ENCODE measurements around the gene RASSF7. TPM values are rescaled to one million over a fixed set of nuclear protein-coding genes. Genes with fewer than 3 reads are reported as not detected.

The RASSF7 gene
- total RNA-seq, 2 experiments from 2014 or later: 14.1 to 15.7 TPM

GRCh38 chr11:607971-608659, 47.3 kb downstream of the RASSF7 start:
- ATAC-seq (ENCODE audit: poor library complexity) (no peak), DNase-seq (peak in 1 of 14 experiments; percentile 25)
- no peak for TF ChIP-seq CTCF (IDR thresholded peaks at IDR 0.05)
- H3K4me3 Mint-ChIP-seq: no peak overlapping the region
- ChIA-PET CTCF (no interaction called here), POLR2A (no interaction called here)
- Histone ChIP-seq H3K36me3 (ENCODE audit: insufficient read depth, low read length) (peaks cover 96% of the 10 kb centered on the region), H3K27ac (ENCODE audit: low read depth in 1 of 2, low read length in 2 of 2) (no peak overlapping the region), H3K9me3 (ENCODE audit: control insufficient read depth in 1 of 2, insufficient read depth in 1 of 2, low read length in 2 of 2) (peaks cover 0 to 3% of the 10 kb centered on the region in 2 experiments), H3K27me3 (ENCODE audit: control insufficient read depth in 1 of 2, insufficient read depth in 2 of 2, low read length in 2 of 2) (no peaks in the 10 kb centered on the region), H3K4me3 (ENCODE audit: low read length) (no peak overlapping the region), H3K4me1 (ENCODE audit: insufficient read depth, low read length) (peaks cover 2% of the 10 kb centered on the region)
- peaks cover 5% of the 10 kb centered on the region for H3K4me1 Mint-ChIP-seq (ENCODE audit: low read depth)
- peak overlapping the region; percentile 65 for H3K27ac Mint-ChIP-seq
- no peaks in the 10 kb centered on the region for H3K27me3 Mint-ChIP-seq
- H3K9me3 Mint-ChIP-seq: no peaks in the 10 kb centered on the region
- peaks cover 58% of the 10 kb centered on the region for H3K36me3 Mint-ChIP-seq (ENCODE audit: low read depth)
- intact Hi-C loops (cut with DNase I, micrococcal nuclease): no loop called here

- H3K36me3 Mint-ChIP-seq (ENCODE audit: low read depth): peaks cover 54% of the 10 kb centered on the region
- CTCF ChIA-PET: no interaction called here
- DNase-seq (no peak), ATAC-seq (ENCODE audit: poor library complexity) (no peak)
- TF ChIP-seq CTCF (IDR thresholded peaks at IDR 0.05): no peak
- no peaks in the 10 kb centered on the region for H3K27me3 Mint-ChIP-seq
- peak overlapping the region; percentile 65 for H3K27ac Mint-ChIP-seq
- no peak overlapping the region for H3K27ac ChIP-seq (ENCODE audit: low read depth in 1 of 2, low read length in 2 of 2)
- intact Hi-C loops (cut with DNase I, micrococcal nuclease): no loop called here
- no peak overlapping the region for H3K4me3 ChIP-seq (ENCODE audit: low read length)
- H3K4me1 Mint-ChIP-seq (ENCODE audit: low read depth): peaks cover 5% of the 10 kb centered on the region
- POLR2A ChIA-PET: no interaction called here
- H3K4me1 ChIP-seq (ENCODE audit: insufficient read depth, low read length): peaks cover 7% of the 10 kb centered on the region
- H3K4me3 Mint-ChIP-seq: no peak overlapping the region
- H3K9me3 ChIP-seq (ENCODE audit: control insufficient read depth in 1 of 2, insufficient read depth in 1 of 2, low read length in 2 of 2): peaks cover 0 to 3% of the 10 kb centered on the region in 2 experiments
- no peaks in the 10 kb centered on the region for H3K27me3 ChIP-seq (ENCODE audit: control insufficient read depth in 1 of 2, insufficient read depth in 2 of 2, low read length in 2 of 2)
- peaks cover 95% of the 10 kb centered on the region for H3K36me3 ChIP-seq (ENCODE audit: insufficient read depth, low read length)
- H3K9me3 Mint-ChIP-seq: no peaks in the 10 kb centered on the region
Observed at GRCh38 chr11:608791-609251, 48.1 kb downstream of the RASSF7 start.

DNA sequence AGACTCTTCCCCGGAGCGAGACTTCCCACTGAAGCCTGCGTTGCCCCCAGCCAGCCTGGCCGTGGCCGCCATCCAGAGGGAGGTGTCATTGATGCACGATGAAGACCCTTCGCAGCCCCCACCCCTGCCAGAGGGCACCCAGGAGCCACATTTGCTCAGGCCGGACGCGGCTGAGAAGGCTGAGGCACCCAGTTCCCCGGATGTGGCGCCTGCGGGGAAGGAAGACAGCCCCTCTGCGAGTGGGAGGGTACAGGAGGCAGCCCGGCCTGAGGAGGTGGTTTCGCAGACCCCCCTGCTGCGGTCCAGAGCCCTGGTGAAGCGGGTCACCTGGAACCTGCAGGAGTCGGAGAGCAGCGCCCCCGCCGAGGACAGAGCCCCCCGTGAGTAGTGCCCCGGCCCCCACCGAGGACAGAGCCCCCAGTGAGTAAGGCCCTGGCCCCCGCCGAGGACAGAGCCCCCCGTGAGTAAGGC, 48.6 kb downstream of the RASSF7 start:
- Histone ChIP-seq H3K27ac (ENCODE audit: low read depth in 1 of 2, low read length in 2 of 2) (no peak overlapping the region), H3K27me3 (ENCODE audit: control insufficient read depth in 1 of 2, insufficient read depth in 2 of 2, low read length in 2 of 2) (no peaks in the 10 kb centered on the region), H3K4me1 (ENCODE audit: insufficient read depth, low read length) (peaks cover 13% of the 10 kb centered on the region), H3K36me3 (ENCODE audit: insufficient read depth, low read length) (peaks cover 95% of the 10 kb centered on the region), H3K4me3 (ENCODE audit: low read length) (no peak overlapping the region), H3K9me3 (ENCODE audit: control insufficient read depth in 1 of 2, insufficient read depth in 1 of 2, low read length in 2 of 2) (peaks cover 0 to 3% of the 10 kb centered on the region in 2 experiments)
- peaks cover 52% of the 10 kb centered on the region for H3K36me3 Mint-ChIP-seq (ENCODE audit: low read depth)
- ATAC-seq (ENCODE audit: poor library complexity) (no peak), DNase-seq (peak in 1 of 14 experiments; percentile 27)
- CTCF ChIA-PET: no interaction called here
- intact Hi-C loops (cut with DNase I, micrococcal nuclease): no loop called here
- H3K4me3 Mint-ChIP-seq: no peak overlapping the region
- no peak for TF ChIP-seq CTCF (IDR thresholded peaks at IDR 0.05)
- POLR2A ChIA-PET: no interaction called here
- no peak overlapping the region for H3K27ac Mint-ChIP-seq
- H3K4me1 Mint-ChIP-seq (ENCODE audit: low read depth): peaks cover 9% of the 10 kb centered on the region
- no peaks in the 10 kb centered on the region for H3K9me3 Mint-ChIP-seq
- H3K27me3 Mint-ChIP-seq: no peaks in the 10 kb centered on the region

Measured in CD4-positive, alpha-beta T cell (primary cell).